Fibroblast of peridontal ligament (primary cell): ENCODE measurements around the gene CLIC6.
A peak's percentile ranks its signal among the peaks of the same experiment; 100 is the strongest.
"Not testable (repeated sequence)": the region's sequence is repeated elsewhere in the genome, so short reads cannot be mapped to it uniquely, and the experiment has no call there.

Source experiments
- DNase-seq: peaks from one replicate; pipeline ENCODE4 v3.0.0-alpha.2; 2010; ENCODE audit errors: extremely low read depth

CLIC6 gene

DNA sequence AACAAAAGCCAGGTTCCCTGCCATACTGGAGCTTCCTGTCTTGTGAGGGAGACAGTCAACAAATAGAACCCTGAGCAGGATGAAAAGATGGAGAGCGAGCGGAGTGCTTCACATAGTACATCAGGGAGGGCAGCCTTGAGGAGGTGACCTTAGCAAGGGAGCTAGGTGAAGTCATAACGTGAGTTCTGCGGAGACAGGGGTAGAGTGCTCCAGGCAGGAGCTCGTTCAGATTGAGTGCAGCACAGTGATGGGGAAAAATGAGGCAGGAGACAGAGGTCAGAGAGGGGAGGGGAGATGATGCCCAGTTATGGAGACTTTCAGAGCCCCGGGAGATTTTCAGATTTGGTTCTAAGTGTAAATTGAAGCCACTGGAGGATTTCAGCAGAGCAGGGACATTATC is 15.3 kb upstream of the CLIC6 start:
- DNase-seq: no peak

DNA sequence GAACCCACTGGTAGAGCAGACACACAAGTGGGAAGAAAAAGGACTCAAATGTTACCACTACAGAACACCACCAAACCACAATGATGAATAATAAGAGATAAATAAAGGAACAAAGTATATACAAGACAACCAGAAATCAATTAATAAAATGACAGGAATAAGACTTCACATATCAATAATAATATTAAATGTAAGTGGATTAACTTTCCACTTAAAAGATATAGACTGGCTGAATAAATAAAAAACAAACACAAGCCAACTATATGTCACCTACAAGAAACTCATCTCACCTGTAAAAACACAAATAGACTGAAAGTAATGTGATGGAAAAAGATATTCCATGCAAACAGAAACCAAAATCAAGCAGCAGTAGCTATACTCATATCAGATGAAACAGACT is 6.9 kb upstream of the CLIC6 start:
- no peak for DNase-seq

- DNase-seq: no peak
Measured at GRCh38 chr21:34667761-34668160, 1.0 kb upstream of the CLIC6 start.

DNA sequence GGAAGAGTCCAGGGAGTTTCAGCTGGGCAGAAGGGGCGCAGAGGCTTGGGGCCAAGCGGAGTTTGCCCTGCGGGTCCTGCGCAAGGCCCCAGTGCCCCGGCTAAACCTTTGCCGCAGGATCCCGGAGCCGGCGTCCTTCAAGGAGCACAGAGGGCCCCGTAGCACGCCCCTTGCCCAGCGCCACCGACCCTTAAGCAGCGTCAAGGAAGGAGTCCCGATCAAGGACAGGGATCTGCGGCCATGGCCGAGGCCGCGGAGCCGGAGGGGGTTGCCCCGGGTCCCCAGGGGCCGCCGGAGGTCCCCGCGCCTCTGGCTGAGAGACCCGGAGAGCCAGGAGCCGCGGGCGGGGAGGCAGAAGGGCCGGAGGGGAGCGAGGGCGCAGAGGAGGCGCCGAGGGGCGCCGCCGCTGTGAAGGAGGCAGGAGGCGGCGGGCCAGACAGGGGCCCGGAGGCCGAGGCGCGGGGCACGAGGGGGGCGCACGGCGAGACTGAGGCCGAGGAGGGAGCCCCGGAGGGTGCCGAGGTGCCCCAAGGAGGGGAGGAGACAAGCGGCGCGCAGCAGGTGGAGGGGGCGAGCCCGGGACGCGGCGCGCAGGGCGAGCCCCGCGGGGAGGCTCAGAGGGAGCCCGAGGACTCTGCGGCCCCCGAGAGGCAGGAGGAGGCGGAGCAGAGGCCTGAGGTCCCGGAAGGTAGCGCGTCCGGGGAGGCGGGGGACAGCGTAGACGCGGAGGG is 520 bp downstream of the CLIC6 start:
- no peak for DNase-seq

GRCh38 chr21:34669880-34670219 is 1.1 kb downstream of the CLIC6 start:
- not testable (repeated sequence) for DNase-seq

- no peak for DNase-seq
Measured at GRCh38 chr21:34670220-34670961, 1.6 kb downstream of the CLIC6 start.

GRCh38 chr21:34670962-34671348 is 2.2 kb downstream of the CLIC6 start:
- DNase-seq: no peak

GRCh38 chr21:34671462-34671861 is 2.7 kb downstream of the CLIC6 start:
- no peak for DNase-seq

GRCh38 chr21:34671891-34672290 is 3.1 kb downstream of the CLIC6 start:
- no peak for DNase-seq

- DNase-seq: no peak
Measured at GRCh38 chr21:34673006-34673405, 4.2 kb downstream of the CLIC6 start.

DNA sequence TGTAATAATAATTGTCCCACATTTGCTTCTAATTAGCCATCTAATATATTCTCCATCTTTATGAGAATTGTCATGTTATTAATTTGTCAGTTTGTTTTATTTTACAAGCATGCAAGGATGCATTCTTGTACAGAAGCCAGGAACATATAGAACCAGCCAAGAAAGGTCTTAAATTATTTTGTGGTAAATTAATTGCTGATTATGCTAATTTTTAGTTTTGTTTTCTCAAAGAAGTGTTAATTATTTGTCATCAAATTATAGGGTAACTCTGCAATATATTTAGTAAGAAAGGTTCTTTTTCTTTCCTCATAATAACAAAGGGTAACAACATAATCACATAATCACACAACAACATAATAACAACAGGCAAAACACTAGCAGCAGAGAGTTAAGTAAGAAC is 5.7 kb downstream of the CLIC6 start:
- no peak for DNase-seq

GRCh38 chr21:34675871-34676270 is 7.1 kb downstream of the CLIC6 start:
- DNase-seq: no peak

DNA sequence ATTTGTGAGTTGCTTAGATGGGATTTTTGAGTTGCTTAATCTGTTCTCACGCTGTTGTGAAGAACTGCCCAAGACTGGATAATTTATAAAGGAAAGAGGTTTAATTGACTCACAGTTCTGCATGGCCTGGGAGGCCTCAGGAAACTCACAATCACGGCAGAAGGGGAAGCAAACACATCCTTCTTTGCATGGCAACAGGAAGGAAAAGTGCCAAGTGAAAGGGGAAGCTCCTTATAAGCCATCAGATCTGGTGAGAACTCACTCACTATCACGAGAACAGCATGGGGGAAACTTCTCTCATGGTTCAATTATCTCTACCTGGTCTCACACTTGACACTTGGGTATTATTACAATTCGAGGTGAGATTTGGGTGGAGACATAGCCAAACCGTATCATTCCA is 10.3 kb downstream of the CLIC6 start:
- no peak for DNase-seq

- DNase-seq: no peak
Measured at GRCh38 chr21:34684174-34684876, 15.5 kb downstream of the CLIC6 start.

DNA sequence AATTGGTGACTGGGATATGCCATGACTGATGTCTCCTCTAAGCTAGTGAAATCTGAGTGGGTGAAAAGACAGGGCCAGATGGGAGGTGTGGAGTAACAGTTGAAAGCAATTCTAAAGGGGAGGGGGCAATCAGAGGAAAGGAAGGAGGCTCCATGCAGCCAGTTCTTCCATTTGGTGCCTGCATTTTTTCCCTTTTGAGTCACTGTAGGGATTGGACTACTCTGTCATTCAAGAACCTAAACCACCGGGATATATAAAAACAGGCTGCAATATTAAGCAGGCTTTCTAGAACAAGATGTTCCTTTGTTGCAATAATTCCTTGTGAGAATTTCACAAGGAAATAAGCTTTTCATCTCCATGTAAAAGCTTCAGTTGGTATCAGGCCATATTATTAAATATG is 18.3 kb downstream of the CLIC6 start:
- no peak for DNase-seq

GRCh38 chr21:34687745-34688144 is 19.0 kb downstream of the CLIC6 start:
- DNase-seq: no peak

GRCh38 chr21:34688145-34688544 is 19.4 kb downstream of the CLIC6 start:
- peak; percentile 27 for DNase-seq

GRCh38 chr21:34688715-34689114 is 19.9 kb downstream of the CLIC6 start:
- DNase-seq: no peak

GRCh38 chr21:34690041-34690792 is 21.4 kb downstream of the CLIC6 start:
- DNase-seq: no peak

GRCh38 chr21:34690793-34691175 is 22.0 kb downstream of the CLIC6 start:
- no peak for DNase-seq

DNA sequence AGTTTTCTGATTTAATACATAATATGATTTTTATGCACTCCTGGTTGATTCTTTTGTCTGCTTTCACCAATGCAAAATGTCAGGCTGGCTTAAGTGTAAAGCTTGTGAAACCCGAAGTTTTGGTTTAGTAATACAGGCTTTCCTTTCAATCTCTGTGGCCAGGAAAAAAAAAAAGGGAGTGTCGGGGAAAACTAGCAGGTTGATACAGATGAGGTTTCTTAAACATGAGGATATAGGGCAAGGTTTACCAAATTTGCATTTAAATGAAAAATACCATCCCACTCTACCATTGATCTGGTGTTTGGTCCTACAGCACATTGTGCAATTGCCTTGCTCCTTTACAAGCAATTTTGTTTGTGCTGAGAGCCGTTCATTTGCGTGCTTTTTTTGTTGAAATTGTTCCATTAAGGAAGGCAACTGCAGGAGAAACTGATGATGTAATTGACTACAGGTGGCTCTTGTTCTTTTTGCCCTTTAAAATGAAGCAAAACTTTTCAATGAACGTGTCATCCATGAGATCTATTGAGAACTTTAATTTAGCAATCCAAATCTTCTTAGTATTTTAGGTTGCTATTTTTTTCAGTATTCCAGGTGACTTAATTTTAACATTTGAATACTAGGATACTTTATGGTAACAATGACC is 22.7 kb downstream of the CLIC6 start:
- DNase-seq: no peak
